Measurements from ENCODE around the gene TMEM131L. TPM values are rescaled to one million over a fixed set of nuclear protein-coding genes. Genes with fewer than 3 reads are reported as not detected.

The TMEM131L gene
- total RNA-seq, 1 donor from 2014 or later, result 29.8 TPM

GRCh38 chr4:153438916-153439756 lies 27.0 kb upstream of the TMEM131L start:
- Mint-ChIP-seq H3K36me3 (ENCODE audit: low read depth, unreplicated experiment) (no peaks in the 10 kb centered on the region), H3K4me3 (ENCODE audit: unreplicated experiment) (no peak overlapping the region), H3K27ac (ENCODE audit: unreplicated experiment) (no peak overlapping the region), H3K4me1 (ENCODE audit: unreplicated experiment) (no peaks in the 10 kb centered on the region), H3K27me3 (ENCODE audit: unreplicated experiment) (no peaks in the 10 kb centered on the region), H3K9me3 (ENCODE audit: unreplicated experiment) (no peaks in the 10 kb centered on the region)
- no peak for TF ChIP-seq CTCF (IDR thresholded peaks at IDR 0.05; ENCODE audit: unreplicated experiment)
- DNase-seq (ENCODE audit: low spot score), result no peak

GRCh38 chr4:153439831-153440230 lies 26.3 kb upstream of the TMEM131L start:
- Mint-ChIP-seq H3K9me3 (ENCODE audit: unreplicated experiment) (no peaks in the 10 kb centered on the region), H3K27me3 (ENCODE audit: unreplicated experiment) (no peaks in the 10 kb centered on the region), H3K36me3 (ENCODE audit: low read depth, unreplicated experiment) (no peaks in the 10 kb centered on the region), H3K4me3 (ENCODE audit: unreplicated experiment) (no peak overlapping the region), H3K4me1 (ENCODE audit: unreplicated experiment) (no peaks in the 10 kb centered on the region), H3K27ac (ENCODE audit: unreplicated experiment) (no peak overlapping the region)
- no peak for DNase-seq (ENCODE audit: low spot score)
- no peak for TF ChIP-seq CTCF (IDR thresholded peaks at IDR 0.05; ENCODE audit: unreplicated experiment)

GRCh38 chr4:153440475-153440874 lies 25.7 kb upstream of the TMEM131L start:
- no peaks in the 10 kb centered on the region for H3K36me3 Mint-ChIP-seq (ENCODE audit: low read depth, unreplicated experiment)
- no peak for DNase-seq (ENCODE audit: low spot score)
- H3K9me3 Mint-ChIP-seq (ENCODE audit: unreplicated experiment), result no peaks in the 10 kb centered on the region
- no peaks in the 10 kb centered on the region for H3K4me1 Mint-ChIP-seq (ENCODE audit: unreplicated experiment)
- H3K4me3 Mint-ChIP-seq (ENCODE audit: unreplicated experiment), result no peak overlapping the region
- no peak for TF ChIP-seq CTCF (IDR thresholded peaks at IDR 0.05; ENCODE audit: unreplicated experiment)
- no peaks in the 10 kb centered on the region for H3K27me3 Mint-ChIP-seq (ENCODE audit: unreplicated experiment)
- no peak overlapping the region for H3K27ac Mint-ChIP-seq (ENCODE audit: unreplicated experiment)

GRCh38 chr4:153447175-153447905 lies 18.8 kb upstream of the TMEM131L start:
- no peak for TF ChIP-seq CTCF (IDR thresholded peaks at IDR 0.05; ENCODE audit: unreplicated experiment)
- H3K27ac Mint-ChIP-seq (ENCODE audit: unreplicated experiment), result no peak overlapping the region
- no peaks in the 10 kb centered on the region for H3K9me3 Mint-ChIP-seq (ENCODE audit: unreplicated experiment)
- H3K4me1 Mint-ChIP-seq (ENCODE audit: unreplicated experiment), result peaks cover 9% of the 10 kb centered on the region
- H3K4me3 Mint-ChIP-seq (ENCODE audit: unreplicated experiment), result no peak overlapping the region
- no peaks in the 10 kb centered on the region for H3K36me3 Mint-ChIP-seq (ENCODE audit: low read depth, unreplicated experiment)
- no peaks in the 10 kb centered on the region for H3K27me3 Mint-ChIP-seq (ENCODE audit: unreplicated experiment)
- DNase-seq (ENCODE audit: low spot score), result no peak

Data from endothelial cell (in vitro differentiated cells).